GM19468 (cell line): ENCODE data around the gene CDKN1C.

Experiments
- ATAC-seq: cut with Tn5 transposase; IDR thresholded peaks from one replicate; pipeline ENCODE4 v1.9.1; 2021; ENCODE audit warnings: mild to moderate bottlenecking, moderate library complexity, moderate number of reproducible peaks; ENCODE audit not compliant: unreplicated experiment; ENCODE audit errors: extremely low read depth

CDKN1C gene

DNA sequence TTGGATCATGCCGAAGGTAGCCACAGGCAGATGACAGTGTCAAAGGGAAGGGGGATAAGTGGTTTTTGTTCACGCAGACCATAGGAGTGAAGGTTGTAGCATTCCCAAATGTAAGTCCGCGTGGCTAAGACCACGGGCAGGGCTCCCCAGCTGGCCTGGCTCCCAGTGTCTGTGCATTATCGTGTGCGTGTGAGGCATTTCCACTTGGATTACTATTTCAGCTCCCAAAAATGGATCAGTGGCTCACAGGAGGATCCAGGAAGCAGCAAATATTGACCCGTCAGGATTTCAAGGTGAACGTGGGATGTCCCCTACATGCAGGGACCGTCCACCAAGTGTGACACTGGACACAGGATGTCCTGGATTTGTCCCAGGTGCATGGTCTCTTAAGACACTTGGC lies 10.6 kb downstream of the CDKN1C start:
- ATAC-seq, result no peak

DNA sequence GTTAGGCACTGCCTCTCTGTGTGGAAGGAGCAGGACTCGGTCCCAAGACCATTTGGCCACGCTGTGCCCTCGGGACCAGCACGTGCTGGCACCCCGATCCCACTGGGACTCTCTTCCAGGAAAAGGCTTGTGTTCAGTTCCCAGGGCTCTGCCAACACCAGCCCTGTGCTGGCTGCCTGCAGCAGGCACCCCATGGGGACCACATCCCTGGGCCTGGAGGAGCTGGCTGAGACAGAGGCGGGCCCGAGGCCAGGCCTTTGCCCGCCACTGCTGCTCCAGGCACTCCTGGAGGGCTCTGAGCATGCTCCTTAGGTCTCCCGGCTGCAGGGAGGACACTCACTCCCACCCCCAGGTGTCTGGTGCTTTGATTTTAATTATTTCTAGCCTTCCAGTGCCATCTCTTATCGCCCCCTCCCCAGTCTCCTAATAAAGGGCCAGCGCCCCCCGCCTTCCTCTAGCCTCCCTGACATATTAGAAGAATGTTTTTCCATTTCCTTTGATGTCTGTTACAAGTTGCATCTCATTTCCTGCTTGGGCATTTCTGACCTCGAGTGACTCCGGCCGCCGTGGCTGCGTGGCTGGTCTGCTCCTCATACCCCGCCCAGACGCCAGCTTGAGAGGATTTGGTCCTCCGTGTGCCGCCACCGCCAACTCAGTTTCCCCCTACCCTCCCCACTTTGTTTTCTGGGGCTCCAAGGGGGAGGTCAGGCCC lies 14.4 kb downstream of the CDKN1C start:
- ATAC-seq, result no peak

DNA sequence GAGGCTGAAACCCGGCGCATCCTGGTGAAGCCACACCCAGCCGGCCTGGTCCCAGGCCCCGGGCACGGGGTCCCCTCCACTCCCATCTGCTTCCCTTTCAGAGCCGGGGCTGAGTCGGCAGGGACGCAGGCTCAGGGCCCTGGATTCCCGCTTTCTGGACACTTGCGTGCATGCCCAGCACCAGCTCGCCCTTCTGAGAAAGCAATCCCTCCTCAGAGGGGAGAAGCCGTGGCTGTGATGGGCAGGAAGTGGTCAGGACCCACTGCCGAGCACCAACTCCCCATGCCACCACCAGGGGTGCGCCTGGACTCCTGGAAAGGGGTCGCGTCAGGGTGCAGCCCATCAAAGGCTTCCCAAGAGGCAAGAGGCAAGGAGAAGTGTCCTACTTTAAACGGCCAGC lies 15.1 kb downstream of the CDKN1C start:
- ATAC-seq, result no peak

DNA sequence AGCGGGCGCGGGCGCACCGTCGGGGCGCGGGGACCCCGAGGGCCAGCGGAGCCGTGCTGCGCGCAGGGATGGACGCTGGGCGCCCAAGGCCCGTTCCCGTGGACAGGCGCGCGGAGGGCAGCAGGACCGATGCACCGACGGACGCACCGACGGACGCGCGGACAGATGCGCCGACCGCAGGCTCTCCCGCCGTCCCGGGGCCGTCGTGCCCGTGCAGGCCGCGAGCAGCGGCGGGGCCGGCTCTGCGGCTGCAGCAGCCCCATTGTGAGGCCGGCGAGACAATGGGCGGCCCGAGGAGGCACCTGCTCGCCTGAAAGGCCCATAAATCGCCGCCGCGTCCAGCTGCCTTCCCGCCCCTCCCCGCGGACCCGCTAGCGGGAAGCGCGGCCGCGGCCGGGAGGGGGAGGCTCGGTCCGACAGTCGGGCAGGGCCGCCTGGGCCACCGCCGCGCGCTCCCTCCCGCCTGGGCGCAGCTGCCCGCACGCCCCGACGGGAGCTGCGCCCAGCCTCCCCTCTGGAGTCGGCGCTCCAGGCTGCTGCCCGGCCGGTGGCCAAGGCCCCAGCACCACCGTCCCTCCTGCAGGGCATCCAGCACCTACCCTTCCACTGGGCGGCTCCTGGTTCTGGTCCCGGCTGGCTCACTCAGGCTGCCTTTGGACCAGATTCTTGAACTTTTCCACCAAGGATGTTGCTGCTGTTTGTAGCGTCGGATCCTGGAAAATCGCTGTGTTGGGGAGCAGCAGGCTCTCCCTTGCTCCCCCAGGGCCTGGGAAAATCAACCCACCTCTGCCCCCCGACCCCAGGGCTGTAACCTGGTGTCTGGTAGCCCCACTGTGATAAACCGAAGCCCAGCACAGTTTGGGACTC lies 15.8 kb downstream of the CDKN1C start:
- no peak for ATAC-seq

DNA sequence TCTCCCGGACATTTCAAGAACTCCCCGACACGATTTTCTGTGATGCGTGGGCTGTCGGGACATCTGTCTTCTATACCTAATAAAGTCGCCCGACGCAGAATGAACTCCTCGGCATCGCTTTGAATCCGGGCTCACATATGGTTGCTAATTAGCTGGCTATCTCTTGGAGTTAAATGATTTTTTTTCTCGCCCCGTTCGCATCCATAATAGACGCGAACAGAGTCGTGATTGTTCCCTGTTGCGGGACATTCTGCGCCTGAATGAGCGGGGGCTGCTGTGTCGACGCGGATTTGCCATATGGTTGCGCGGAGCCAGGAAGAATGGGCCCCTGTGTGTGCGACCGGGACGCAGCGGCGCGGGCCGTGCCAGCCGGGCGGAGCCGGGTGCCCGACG lies 16.4 kb downstream of the CDKN1C start:
- no peak for ATAC-seq

DNA sequence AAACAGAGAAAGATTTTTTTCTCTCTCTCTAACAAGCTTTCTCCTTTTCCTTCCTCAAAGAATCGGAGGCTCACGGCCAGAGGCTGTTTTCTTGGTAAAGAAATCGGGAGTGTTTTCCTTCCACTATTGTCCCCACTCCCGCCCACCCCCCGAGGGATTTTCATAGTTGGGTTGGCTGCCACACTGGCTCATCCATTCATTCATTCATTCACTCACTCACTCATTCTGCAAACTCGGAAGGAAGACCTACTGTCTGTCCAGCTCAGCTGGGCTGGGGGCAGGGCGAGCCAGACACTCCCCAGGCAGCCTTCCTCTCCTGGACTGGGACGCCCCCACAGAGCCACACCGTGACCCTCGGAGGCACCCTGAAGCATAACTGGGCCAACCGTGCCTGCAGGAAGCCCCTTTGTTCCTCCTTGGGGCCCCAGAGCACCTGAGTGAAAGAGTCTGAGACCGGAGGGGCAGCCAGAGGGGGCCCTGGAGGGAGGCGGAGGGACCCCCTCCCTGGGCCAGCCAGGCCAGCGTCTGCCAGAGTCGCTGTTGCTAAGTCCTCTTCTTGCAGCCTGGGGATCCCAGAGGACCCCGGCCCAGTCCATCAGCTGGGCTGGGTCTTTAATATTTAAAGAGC lies 17.0 kb downstream of the CDKN1C start:
- ATAC-seq, result no peak

DNA sequence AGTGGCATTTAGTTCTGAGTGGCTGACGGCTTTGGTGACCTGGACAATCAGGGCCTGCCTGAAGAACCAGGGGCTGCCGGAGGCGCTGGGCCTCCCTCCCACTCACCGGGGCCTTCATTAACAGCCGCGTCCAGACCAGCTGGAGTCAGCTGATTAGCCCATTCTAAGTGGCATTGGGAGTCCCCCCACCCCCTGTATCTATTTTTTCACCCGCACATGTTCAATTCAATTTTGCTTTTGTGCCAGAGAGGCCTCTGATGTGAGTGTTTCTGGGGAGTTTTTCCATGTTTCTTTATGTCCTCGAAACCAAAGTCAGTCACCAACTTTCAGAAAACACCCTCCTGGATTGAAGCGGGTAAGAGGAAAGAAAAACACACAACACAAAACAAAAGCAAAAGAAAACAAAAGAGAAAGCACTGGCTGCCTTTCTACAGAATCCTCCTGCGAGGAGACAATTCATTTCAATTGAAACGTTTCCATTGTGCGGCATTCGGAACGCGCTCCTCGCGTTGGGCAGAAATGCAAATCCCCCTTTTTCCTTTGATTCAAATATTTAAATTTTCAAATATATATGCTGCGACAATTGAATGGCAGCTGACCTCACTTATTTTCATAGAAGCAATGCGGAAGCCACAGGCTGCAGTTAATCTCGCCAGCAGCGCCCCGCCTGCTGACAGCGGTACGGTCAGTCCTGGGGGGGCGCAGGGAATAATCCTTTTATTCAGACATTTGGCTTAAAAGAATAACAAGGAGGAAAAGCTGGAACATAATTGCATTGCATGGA lies 17.7 kb downstream of the CDKN1C start:
- ATAC-seq, result no peak

DNA sequence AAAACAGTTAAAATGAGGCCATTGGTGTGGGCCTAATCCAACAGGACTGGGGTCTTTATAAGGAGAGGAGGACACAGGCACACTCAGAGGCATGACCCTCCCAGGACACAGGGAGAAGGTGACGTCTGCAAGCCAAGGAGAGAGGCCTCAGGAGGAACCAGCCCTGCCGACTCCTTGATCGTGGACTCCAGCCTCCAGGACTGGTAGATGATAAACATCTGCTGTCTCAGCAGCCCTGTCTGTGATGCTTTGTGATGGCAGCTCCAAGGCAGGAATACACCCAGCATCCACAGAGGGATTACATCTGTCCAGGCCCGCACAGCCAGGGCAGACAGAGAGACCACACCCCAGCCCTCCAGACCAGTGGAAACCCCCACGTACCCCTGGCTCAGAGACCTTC lies 18.4 kb downstream of the CDKN1C start:
- ATAC-seq, result no peak

DNA sequence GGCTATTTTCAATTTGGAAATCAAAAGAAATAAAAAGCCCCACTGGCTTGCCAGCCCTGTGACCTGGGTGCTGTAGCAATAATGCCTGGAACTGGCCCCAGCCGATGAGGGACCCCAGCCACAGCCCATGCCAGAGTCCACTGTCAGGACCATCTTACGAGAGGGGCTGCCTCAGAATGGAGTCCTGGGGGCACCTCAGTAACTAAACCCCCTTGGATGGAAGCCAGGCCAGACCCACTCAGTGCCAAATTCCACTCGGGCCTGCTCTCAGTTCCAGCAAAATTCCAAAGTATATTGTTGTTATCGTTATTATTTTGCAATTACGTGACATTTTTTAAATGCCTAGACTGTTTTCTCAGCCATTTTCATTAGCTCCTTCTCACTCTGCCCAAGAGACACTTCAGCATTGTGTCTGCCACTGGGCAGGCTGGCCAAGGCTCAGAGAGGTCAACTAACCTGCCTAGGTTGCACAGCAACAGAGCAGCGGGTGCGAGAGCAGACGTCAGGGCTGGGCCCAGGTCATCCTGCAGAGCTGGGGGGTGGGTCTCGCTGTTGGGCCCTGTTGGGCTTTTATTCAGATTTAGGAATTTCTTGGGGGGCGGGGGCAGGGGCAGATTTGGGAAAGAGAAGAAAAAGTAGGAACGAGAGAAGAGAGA lies 19.5 kb downstream of the CDKN1C start:
- no peak for ATAC-seq

DNA sequence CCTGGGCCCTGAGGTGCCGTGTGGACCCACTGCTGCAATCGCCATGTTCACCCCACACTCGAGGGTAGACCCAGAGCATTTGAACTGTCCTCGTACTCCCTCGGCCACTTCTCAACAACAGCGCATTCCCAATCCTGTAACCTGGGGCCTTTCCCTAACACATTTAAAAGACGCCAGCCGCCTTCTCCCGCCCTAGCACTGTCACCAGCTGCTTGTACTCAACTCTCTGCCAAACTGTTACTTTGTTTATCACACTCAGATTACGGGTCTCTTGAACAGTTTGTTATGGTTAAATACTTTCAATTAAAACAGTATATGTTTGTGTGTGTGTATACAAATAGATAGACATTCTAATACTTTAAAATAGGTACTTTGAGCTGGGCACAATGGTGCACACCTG lies 20.7 kb downstream of the CDKN1C start:
- no peak for ATAC-seq

DNA sequence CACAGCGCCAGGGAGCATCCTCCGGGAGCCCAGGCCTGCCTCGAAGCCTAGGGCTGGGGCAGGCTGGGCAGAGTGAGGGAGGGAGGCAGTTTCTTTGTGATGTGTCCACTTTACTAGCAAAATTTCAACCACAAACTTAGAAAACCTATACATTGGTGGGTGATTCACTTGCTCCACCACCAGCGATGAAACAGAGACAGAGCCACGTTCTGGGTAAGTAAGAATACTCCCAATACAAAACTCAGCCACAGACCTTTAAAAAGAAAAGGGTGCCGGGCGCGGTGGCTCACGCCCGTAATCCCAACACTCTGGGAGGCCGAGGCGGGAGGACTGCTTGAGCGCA lies 22.3 kb downstream of the CDKN1C start:
- no peak for ATAC-seq

DNA sequence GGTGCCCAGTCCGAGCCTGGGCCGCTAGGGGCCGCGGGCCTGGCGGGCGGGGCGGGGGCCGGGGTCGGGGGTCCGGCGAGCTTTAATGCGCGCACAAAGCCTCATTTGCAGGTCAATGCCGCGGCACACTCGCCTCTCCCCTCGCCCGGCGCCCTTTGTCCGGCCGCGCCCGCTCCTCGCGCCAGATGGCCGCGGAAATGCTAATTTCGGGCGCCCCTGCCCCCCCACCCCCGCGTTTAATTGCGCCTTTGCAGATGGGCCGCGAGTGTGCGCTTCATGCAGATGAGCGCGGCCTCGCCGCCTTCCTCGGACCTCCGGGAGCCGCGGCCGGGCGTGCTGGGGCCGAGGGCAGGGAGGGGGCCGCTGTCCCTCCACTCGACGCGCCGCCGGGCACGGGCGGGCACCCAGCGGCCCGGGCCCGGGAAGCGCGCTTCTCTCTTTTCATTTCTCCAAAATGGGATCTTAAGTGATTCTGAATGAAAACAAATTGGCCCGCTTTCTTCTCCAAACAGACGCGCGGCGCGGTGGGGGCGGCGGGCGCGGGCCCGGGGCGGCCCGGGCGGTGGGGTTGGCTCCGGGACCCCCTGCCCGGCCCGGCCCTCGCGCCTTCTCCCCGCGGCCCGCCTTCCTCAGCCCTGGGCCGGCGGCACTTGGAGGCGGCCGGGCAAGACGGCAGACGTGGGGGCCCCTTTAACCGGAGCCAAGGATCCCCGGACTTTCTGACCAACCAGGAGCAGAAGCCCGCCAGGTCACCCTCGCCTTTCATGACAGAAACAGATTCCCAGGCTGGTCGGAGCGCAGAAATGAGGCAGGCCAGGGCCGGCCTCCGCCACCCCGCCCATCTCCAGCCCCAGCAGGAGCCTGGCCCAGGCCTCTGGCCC lies 22.9 kb downstream of the CDKN1C start:
- ATAC-seq, result no peak

DNA sequence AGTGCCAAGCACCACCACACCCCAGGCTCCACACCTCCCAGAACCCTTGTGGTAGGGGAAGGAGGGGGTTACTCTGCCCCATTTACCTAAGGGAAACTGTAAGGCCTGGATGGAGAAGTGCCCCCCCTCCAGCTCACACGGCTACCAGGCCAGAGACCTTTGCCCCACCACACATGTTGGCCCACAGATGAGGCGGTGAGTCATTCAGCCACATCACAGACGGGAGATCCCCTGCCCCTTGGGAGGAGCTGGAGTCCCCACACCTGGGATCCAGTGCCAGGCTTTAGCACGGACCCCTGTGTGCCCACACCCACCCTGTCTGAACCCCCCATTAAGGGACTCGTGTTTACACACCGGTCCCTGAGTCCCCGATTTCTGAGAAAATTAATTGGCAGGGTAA lies 24.9 kb downstream of the CDKN1C start:
- ATAC-seq, result no peak

DNA sequence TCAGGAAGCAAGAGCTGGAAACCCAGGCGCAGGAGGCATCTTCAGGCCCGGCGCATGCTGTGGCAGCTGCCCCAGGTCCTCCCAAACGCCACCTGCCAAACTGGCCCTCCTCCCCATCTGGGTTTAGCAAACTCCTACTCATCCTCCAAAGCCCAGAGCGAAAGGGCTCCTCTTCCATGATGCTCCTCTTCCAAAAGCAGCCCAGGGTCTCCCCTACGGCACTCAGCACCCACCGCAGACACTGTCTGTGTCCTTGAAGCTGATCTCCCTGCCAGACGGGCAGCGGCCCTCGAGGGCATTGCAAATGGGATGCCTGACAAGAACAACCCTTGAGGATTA lies 25.9 kb downstream of the CDKN1C start:
- no peak for ATAC-seq

DNA sequence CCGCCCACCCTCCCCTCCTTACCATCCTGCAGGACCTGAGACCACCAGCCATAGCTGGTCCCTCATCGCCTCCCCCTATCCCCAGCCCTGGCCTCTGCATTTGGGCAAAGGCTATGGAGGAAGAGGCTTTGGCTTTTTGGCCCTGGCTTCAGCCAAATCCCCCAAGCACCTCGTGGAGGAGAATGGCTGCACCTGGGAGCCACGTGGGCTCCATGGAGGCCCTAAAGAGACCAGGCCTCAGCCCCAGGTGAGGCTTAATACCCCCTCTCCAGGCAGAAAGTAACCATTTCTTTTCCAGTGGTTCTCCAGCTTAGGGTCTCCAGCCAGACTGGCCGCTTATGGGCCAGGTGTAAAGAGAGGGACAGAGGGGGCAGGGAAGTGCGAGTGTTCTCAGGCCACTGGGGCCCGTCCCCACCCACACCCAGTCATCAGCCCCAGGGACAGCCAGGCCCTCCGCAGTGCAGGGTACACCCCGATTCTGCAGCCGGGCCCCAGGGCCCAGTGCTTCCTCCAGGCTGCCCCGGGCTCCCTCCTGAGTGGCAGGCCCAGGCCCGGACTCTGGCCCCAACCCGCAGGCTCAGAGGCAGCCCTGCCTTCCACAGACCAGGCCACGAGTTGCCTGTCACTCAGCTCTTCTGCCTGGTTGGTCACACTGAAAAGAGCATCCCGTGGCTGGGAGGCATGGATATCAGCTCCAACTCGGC lies 26.4 kb downstream of the CDKN1C start:
- ATAC-seq, result no peak

DNA sequence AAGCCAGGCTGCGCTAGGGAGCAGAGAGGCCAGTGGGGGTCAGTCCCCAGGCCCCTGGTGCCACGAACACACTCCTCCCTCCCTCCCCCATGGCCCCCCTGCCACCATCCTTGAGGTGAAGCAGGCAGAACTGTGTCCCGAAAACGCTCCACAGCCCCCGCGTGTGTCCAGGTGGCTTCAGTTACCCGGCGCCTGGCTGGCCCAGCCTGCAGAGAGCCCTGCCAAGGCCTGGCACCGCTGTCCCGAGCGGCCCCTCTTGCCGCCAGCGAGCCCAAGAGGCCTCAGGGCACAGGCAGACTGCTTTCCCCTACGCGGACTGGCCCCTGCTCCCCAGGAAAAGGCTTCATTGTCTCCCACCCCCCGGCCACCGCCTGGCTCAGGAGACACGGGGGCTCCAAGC lies 27.7 kb downstream of the CDKN1C start:
- ATAC-seq, result no peak

DNA sequence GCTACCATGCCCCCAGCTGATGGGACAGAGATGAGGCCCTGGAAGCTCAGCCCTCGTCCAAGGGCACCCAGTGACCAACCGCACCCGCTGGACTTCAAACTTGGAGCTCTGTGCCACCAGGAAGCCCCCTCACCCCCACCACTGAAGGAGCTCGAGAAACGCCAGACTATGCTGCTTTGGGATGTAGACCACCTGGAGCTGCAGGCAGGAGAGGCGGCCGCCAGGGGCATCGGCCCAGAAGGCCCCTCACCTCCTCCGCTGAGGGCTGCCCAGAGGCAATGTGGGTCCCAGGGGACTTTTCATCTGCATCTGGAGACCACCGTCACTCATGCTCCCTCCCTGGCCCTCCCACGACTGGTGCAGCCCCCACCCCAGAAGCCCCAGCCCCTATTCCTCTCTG lies 28.3 kb downstream of the CDKN1C start:
- no peak for ATAC-seq

DNA sequence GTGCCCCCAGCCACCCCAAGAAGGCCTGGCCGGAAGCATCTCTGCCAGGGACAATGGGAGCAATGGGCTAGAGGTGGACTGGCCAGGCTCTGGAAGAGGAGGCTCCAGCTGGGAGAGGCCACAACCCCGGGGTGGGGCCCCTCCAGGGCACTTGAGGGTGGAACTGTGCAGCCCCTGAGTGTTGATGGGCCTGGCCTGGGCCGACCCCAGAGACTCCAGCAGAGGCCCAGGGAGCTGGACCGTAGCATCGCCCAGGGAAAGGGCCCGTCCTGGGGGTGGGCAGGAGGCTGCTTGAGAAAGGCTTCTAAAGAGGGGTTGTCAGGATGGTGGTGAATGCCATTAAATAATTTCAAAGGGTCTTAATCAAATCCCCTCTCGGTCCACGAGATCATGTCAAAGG lies 30.4 kb downstream of the CDKN1C start:
- ATAC-seq, result no peak
